ENCODE results near the gene CCDC146. TPM values are rescaled to one million over a fixed set of nuclear protein-coding genes. Genes with fewer than 3 reads are reported as not detected.
A peak's percentile ranks its signal among the peaks of the same experiment; 100 is the strongest.

The CCDC146 gene
- total and polyA plus RNA-seq, 2 of the 13 experiments (the other 11 are each of a cell fraction or from before 2014, with no cell fraction given), result 2.4 to 4.1 TPM

GRCh38 chr7:77245015-77245755, 122.8 kb downstream of the CCDC146 start (continued):
- TF ChIP-seq ARID4A (CRISPR knock-in tag; IDR thresholded peaks at IDR 0.05; ENCODE audit: borderline replicate concordance), result peak; percentile 75; the same call in 1 of the 2 replicates
- TF ChIP-seq TFDP1 (CRISPR knock-in tag; IDR thresholded peaks at IDR 0.05; ENCODE audit: borderline replicate concordance), result peak; percentile 74; the same call in 1 of the 2 replicates
- TF ChIP-seq ZNF724P (CRISPR knock-in tag; IDR thresholded peaks at IDR 0.05; ENCODE audit: borderline replicate concordance), result no peak
- TF ChIP-seq REST (IDR thresholded peaks at IDR 0.05; ENCODE audit: borderline replicate concordance in 1 of 2, low read depth in 1 of 2, low read length in 2 of 2), result 0 out of 4 replicates have a peak, but pooled peaks of 1 of the 2 experiments have one; percentile 13
- peak; percentile 92 for TF ChIP-seq HNF4A (CRISPR knock-in tag; IDR thresholded peaks at IDR 0.05)
- 0 out of 2 replicates have a peak, but pooled peaks have one; percentile 36 for TF ChIP-seq ZNF672 (CRISPR knock-in tag; IDR thresholded peaks at IDR 0.05)
- TF ChIP-seq NR3C1 (CRISPR knock-in tag; IDR thresholded peaks at IDR 0.05), result no peak
- TF ChIP-seq SALL1 (CRISPR knock-in tag; IDR thresholded peaks at IDR 0.05), result peak; percentile 96
- TF ChIP-seq RCOR2 (CRISPR knock-in tag; IDR thresholded peaks at IDR 0.05), result 0 out of 2 replicates have a peak, but pooled peaks have one; percentile 37
- peak; percentile 49; the same call in 1 of the 2 replicates for TF ChIP-seq KMT2B (CRISPR knock-in tag; IDR thresholded peaks at IDR 0.05)
- TF ChIP-seq NR2F1 (CRISPR knock-in tag; IDR thresholded peaks at IDR 0.05), result peak; percentile 78 to 84
- TF ChIP-seq MIXL1 (CRISPR knock-in tag; IDR thresholded peaks at IDR 0.05), result peak; percentile 73
- peak; percentile 96 for TF ChIP-seq MAX (IDR thresholded peaks at IDR 0.05)
- TF ChIP-seq ELF1 (CRISPR knock-in tag; IDR thresholded peaks at IDR 0.05), result 0 out of 2 replicates have a peak, but pooled peaks have one; percentile 40
- TF ChIP-seq SOX5 (CRISPR knock-in tag; IDR thresholded peaks at IDR 0.05; ENCODE audit: borderline replicate concordance), result peak; percentile 72; the same call in 1 of the 2 replicates
- TF ChIP-seq DMAP1 (CRISPR knock-in tag; IDR thresholded peaks at IDR 0.05), result peak; percentile 77
- TF ChIP-seq TBL1XR1 (IDR thresholded peaks at IDR 0.05; ENCODE audit: borderline replicate concordance, low read length, partially characterized antibody), result peak; percentile 94
- TF ChIP-seq MLX (CRISPR knock-in tag; IDR thresholded peaks at IDR 0.05), result peak; percentile 95
- peak; percentile 85 for TF ChIP-seq HDAC2 (CRISPR knock-in tag; IDR thresholded peaks at IDR 0.05)
